ENCODE measurements around the gene MOXD1. TPM values are rescaled to one million over a fixed set of nuclear protein-coding genes. Genes with fewer than 3 reads are reported as not detected.
A peak's percentile ranks its signal among the peaks of the same experiment; 100 is the strongest.

MOXD1 gene
- total RNA-seq, 1 experiment from 2014 or later = 1.3 TPM

DNA sequence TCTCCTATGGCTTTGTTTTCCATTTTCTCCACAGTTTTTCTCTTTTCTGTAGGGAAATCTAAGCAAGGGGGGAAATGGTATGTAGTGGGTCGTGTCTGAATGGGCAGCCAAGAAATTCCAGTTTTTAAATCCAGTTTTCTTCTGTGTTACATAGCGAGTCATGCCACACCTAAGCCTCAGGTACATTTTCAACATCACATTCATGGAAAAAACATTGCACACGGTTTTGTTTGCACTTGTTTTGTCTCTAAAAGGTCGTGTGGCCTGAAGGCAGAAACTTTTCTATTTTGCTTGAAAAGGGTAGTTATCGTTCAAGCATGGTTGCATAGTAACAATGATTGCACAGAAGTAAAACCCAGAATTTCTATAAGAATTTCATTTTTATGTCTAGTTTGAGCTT, 70.5 kb downstream of the MOXD1 start:
- peak overlapping the region; percentile 24 for H2AFZ ChIP-seq
- peaks cover 32% of the 10 kb centered on the region for H3K4me1 ChIP-seq (replicated peaks; ENCODE audit: insufficient read depth)
- H3K27ac ChIP-seq = peak overlapping the region; percentile 5; the same call in 1 of the 2 replicates
- no peaks in the 10 kb centered on the region for H3K9me2 ChIP-seq (ENCODE audit: insufficient read depth)
- no TSS peak for BruUV-seq (replicated peaks)
- no peaks in the 10 kb centered on the region for H3K27me3 ChIP-seq (ENCODE audit: insufficient read depth, low read depth)
- ChIA-PET POLR2A (ENCODE audit: unreplicated experiment) (no interaction called here), CTCF (interaction anchor here (0.6 kb wide), 1 partner anchor 423 kb away, joined by 14 read pairs; no protein-coding TSS in a partner anchor)
- DNase-seq = peak in 1 of 2 experiments; percentile 58
- no peaks in the 10 kb centered on the region for H4K20me1 ChIP-seq (ENCODE audit: insufficient read depth)
- no peak overlapping the region for H3K4me3 ChIP-seq
- no peaks in the 10 kb centered on the region for H3K79me2 ChIP-seq (ENCODE audit: low read depth)
- H3K9me3 ChIP-seq (ENCODE audit: insufficient read depth, low read depth) = no peaks in the 10 kb centered on the region
- TF ChIP-seq, protein P1, sequence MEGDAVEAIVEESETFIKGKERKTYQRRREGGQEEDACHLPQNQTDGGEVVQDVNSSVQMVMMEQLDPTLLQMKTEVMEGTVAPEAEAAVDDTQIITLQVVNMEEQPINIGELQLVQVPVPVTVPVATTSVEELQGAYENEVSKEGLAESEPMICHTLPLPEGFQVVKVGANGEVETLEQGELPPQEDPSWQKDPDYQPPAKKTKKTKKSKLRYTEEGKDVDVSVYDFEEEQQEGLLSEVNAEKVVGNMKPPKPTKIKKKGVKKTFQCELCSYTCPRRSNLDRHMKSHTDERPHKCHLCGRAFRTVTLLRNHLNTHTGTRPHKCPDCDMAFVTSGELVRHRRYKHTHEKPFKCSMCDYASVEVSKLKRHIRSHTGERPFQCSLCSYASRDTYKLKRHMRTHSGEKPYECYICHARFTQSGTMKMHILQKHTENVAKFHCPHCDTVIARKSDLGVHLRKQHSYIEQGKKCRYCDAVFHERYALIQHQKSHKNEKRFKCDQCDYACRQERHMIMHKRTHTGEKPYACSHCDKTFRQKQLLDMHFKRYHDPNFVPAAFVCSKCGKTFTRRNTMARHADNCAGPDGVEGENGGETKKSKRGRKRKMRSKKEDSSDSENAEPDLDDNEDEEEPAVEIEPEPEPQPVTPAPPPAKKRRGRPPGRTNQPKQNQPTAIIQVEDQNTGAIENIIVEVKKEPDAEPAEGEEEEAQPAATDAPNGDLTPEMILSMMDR (conservative IDR thresholded peaks at IDR 0.05) = no peak
- H3F3A ChIP-seq (ENCODE audit: insufficient read depth, low read depth) = 0 out of 2 replicates have a peak, but pooled peaks cover 6% of the 10 kb centered on the region
- intact Hi-C loops (cut with micrococcal nuclease; ENCODE audit: unreplicated experiment) = no loop called here
- no peaks in the 10 kb centered on the region for H3K36me3 ChIP-seq (ENCODE audit: low read depth)
- H3K4me2 ChIP-seq = peak overlapping the region; percentile 26

DNA sequence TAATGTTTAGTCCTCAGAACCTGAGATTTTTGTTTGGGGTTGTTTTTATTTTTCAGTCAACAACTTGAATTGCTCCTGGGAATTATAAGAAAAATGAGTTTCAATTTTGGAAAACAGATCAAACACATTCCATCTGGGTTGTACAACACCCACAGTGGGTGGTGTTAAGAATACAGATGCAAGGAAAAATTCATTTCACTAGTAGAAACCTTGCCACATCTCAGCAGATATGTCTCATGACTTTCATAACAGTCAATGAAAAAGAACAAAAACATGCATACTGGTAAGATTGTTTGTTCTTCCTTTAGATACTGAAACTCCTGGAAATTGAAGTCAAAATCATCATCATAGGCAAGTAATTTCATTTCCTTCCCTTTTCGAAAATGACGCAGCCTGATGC, 78.9 kb downstream of the MOXD1 start:
- no peaks in the 10 kb centered on the region for H3K4me1 ChIP-seq (replicated peaks; ENCODE audit: insufficient read depth)
- H3K4me3 ChIP-seq = no peak overlapping the region
- H3K79me2 ChIP-seq (ENCODE audit: low read depth) = no peaks in the 10 kb centered on the region
- H4K20me1 ChIP-seq (ENCODE audit: insufficient read depth) = no peaks in the 10 kb centered on the region
- no peak overlapping the region for H3K4me2 ChIP-seq
- BruUV-seq (replicated peaks) = no TSS peak
- ChIA-PET CTCF (no interaction called here), POLR2A (ENCODE audit: unreplicated experiment) (no interaction called here)
- no peak overlapping the region for H2AFZ ChIP-seq
- H3K36me3 ChIP-seq (ENCODE audit: low read depth) = no peaks in the 10 kb centered on the region
- no peaks in the 10 kb centered on the region for H3K9me2 ChIP-seq (ENCODE audit: insufficient read depth)
- no peak for TF ChIP-seq EZH2 (IDR thresholded peaks at IDR 0.05; ENCODE audit: low read depth)
- TF ChIP-seq, protein P1 (conservative IDR thresholded peaks at IDR 0.05) = no peak
- DNase-seq = no peak
- H3K27me3 ChIP-seq (ENCODE audit: insufficient read depth, low read depth) = no peaks in the 10 kb centered on the region
- H3K9me3 ChIP-seq (ENCODE audit: insufficient read depth, low read depth) = no peaks in the 10 kb centered on the region
- intact Hi-C loops (cut with micrococcal nuclease; ENCODE audit: unreplicated experiment) = no loop called here
- no peaks in the 10 kb centered on the region for H3F3A ChIP-seq (ENCODE audit: insufficient read depth, low read depth)
- H3K27ac ChIP-seq = no peak overlapping the region

DNA sequence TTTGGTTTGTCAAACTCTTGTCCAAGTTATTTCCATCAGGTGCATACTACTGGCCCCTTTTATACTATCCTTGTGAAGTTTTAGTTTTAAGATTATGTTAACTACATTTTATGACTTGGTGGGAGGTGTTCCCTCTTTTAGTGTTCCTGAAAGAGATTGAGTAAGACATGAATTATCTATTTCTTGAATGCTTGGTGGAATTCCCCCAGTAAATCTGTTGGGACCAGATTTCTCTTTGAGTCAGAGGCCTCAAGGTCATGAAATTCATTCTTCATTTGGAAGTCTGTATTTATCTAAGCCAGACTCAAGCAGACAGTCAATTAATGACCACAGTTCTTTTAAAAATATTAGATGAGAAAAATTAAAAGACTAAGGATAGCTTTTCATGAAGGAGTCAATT, 81.3 kb downstream of the MOXD1 start:
- Histone ChIP-seq H3K9me3 (ENCODE audit: insufficient read depth, low read depth) (peaks cover 5% of the 10 kb centered on the region), H3K4me3 (no peak overlapping the region), H3K9me2 (ENCODE audit: insufficient read depth) (no peaks in the 10 kb centered on the region), H3K27me3 (ENCODE audit: insufficient read depth, low read depth) (no peaks in the 10 kb centered on the region), H3K4me2 (no peak overlapping the region), H3K27ac (no peak overlapping the region), H3F3A (ENCODE audit: insufficient read depth, low read depth) (no peaks in the 10 kb centered on the region), H3K79me2 (ENCODE audit: low read depth) (no peaks in the 10 kb centered on the region), H2AFZ (no peak overlapping the region), H4K20me1 (ENCODE audit: insufficient read depth) (no peaks in the 10 kb centered on the region), H3K4me1 (replicated peaks; ENCODE audit: insufficient read depth) (no peaks in the 10 kb centered on the region), H3K36me3 (ENCODE audit: low read depth) (no peaks in the 10 kb centered on the region)
- CTCF ChIA-PET = no interaction called here
- POLR2A ChIA-PET (ENCODE audit: unreplicated experiment) = no interaction called here
- intact Hi-C loops (cut with micrococcal nuclease; ENCODE audit: unreplicated experiment) = no loop called here
- no peak for TF ChIP-seq EZH2 (IDR thresholded peaks at IDR 0.05; ENCODE audit: low read depth)
- TF ChIP-seq, protein P1 (conservative IDR thresholded peaks at IDR 0.05) = no peak
- no TSS peak for BruUV-seq (replicated peaks)
- no peak for DNase-seq
